ENCODE data around the gene TEX48. TPM values are rescaled to one million over a fixed set of nuclear protein-coding genes. Genes with fewer than 3 reads are reported as not detected.

TEX48 gene
- polyA plus RNA-seq, 6 donors from 2014 or later, result not detected

DNA sequence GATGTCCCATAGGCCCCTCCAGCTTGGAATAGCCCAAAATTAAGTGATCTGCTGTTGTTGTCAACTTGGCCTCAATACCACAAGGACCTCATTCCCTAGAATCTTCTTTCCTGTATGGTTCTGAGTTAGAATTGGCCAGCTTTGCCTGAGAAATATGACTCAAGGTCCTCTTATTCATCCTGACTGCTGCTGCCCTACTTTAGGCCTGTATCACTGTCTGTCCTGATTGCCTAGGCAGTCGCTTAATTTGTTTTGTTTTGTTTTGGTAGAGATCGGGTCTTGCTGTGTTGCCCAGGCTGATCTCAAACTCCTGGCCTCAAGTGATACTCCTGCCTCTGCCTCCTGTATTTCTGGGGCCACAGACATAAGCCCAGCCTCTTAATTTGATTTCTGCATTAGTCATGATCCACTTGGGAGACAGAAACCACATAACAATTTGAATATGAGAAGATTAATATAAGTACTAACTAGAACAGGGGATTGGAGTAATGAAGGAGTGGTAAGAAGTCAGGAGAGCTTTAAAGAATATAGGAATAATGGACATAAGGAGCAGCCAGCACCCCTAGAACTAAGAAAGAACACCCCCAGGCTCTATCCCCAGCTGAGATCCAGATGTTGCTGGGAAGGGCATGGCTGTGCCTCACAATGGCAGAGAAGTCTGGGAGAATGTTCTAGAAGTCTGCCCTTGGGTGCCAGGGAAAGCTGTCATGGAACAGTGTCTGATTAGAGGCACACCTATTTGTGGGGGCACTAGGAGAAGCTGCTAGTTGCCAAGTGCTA lies 29.0 kb downstream of the TEX48 start:
- ATAC-seq (ENCODE audit: low read depth in 2 of 2), result no peak
- Mint-ChIP-seq H3K4me1 (peaks cover 25 to 28% (median 27%) of the 10 kb centered on the region in 3 donors), H3K27me3 (no peaks in the 10 kb centered on the region), H3K4me3 (peak overlapping the region in 3 of 8 donors; percentile 47 to 65 (median 47)), H3K36me3 (peaks cover 0 to 5% of the 10 kb centered on the region in 2 donors), H3K27ac (peak overlapping the region; percentile 47 to 94 (median 66)), H3K9me3 (peaks cover 0 to 6% (median 0%) of the 10 kb centered on the region in 7 donors)
- DNase-seq, result no peak

DNA sequence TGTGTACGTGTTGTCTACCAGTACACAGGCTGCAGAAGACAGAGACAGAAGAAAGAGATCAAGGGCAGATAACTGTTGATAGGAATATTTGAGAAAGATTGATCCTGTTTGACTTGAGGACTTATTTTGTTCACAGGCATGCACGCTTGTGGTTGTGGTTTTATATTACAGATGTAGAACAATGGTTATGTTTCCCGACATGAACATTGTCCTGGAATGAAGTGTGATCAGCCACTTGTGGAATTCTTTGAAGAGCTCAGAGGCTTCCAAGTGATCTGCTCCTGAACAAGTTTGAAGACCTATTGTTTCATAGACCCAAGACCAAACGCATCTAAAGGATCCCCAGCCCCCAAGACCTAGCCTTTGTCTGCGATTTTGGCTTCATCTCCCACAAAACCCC lies 38.1 kb downstream of the TEX48 start:
- peak overlapping the region in 4 of 6 donors; percentile 3 to 57 (median 16) for H3K27ac Mint-ChIP-seq
- H3K36me3 Mint-ChIP-seq, result peaks cover 19 to 50% of the 10 kb centered on the region in 2 donors

DNA sequence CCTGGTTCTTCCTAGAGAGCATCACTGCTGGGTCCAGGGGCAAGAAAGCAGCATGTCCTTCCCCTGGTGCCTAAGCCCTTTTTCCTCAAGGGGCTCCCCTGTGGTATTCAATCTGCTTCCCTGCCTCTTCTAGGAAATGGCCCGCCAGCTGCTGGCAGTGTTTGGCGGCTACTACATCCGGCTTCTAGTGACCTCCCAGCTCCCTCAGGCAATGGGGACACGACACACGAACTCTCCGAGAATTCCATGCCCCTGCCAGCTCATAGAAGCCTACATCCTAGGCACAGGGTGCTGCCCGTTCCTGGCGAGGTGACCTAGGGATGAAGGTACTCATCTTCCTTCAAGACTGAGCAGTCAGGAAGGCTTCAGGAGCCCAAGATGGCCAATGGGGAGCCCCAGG lies 39.0 kb downstream of the TEX48 start:
- Mint-ChIP-seq H3K9me3 (peaks cover 0 to 5% (median 2%) of the 10 kb centered on the region in 7 donors), H3K4me1 (peaks cover 7 to 16% (median 10%) of the 10 kb centered on the region in 3 donors), H3K27me3 (no peaks in the 10 kb centered on the region), H3K4me3 (no peak overlapping the region), H3K27ac (peak overlapping the region in 2 of 6 donors; percentile 11 to 62), H3K36me3 (peaks cover 19 to 53% of the 10 kb centered on the region in 2 donors)
- ATAC-seq (ENCODE audit: low read depth in 2 of 2), result no peak
- DNase-seq, result no peak

More for the DNA sequence above, 38.1 kb downstream of the TEX48 start:
- Mint-ChIP-seq H3K9me3 (peaks cover 0 to 9% (median 4%) of the 10 kb centered on the region in 7 donors), H3K4me3 (no peak overlapping the region), H3K27me3 (no peaks in the 10 kb centered on the region), H3K4me1 (peaks cover 7 to 16% (median 10%) of the 10 kb centered on the region in 3 donors)
- ATAC-seq (ENCODE audit: low read depth in 2 of 2) (no peak), DNase-seq (no peak)

DNA sequence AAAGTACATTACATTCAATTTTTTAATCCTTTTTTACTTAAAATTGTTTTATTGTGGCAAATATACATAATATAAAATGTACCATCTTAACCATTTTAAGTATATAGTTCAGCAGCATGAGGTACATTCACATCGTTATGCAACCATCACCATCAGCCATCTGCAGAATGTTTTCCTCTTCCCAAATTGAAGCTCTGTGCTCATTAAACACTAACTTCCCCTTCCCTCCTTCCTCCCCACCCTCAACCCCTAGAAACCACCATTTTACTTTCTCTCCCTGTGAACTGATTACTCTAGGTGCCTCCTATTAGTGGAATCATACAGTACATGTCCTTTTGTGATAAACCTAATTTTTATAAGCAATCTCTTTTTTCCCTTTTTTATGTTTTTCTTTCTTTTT lies 40.0 kb downstream of the TEX48 start:
- DNase-seq, result no peak

DNA sequence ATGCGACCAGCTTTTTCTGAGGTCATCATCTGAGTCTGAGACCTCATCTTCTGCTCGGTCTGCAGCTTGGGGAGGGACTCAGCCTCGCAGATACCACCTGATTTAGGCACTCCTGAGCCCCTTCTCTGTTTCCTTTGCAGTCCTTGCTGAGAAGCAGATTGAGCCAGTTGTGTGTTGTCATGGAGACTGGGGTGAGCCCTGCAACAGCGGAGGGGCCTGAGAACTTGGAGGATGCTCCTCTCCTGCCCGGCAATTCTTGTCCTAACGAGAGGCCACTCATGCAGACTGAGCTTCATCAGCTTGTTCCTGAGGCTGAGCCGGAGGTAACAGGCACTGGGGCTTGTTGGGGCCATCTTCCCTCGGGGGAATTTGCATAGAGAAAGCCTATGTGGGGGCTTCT lies 43.6 kb downstream of the TEX48 start:
- no peaks in the 10 kb centered on the region for H3K9me3 Mint-ChIP-seq
- no peak overlapping the region for H3K4me3 Mint-ChIP-seq
- peaks cover 13 to 16% (median 15%) of the 10 kb centered on the region in 3 donors for H3K4me1 Mint-ChIP-seq
- ATAC-seq (ENCODE audit: low read depth in 2 of 2), result no peak
- peak overlapping the region in 2 of 6 donors; percentile 47 to 60 for H3K27ac Mint-ChIP-seq
- no peaks in the 10 kb centered on the region for H3K27me3 Mint-ChIP-seq
- H3K36me3 Mint-ChIP-seq, result peaks cover 22 to 37% of the 10 kb centered on the region in 2 donors
- DNase-seq, result no peak

More for the DNA sequence above, 40.0 kb downstream of the TEX48 start:
- Mint-ChIP-seq H3K4me1 (peaks cover 7 to 16% (median 10%) of the 10 kb centered on the region in 3 donors), H3K4me3 (peak overlapping the region in 4 of 8 donors; percentile 47 to 67 (median 55)), H3K27ac (peak overlapping the region; percentile 55 to 90 (median 81)), H3K27me3 (no peaks in the 10 kb centered on the region), H3K36me3 (peaks cover 19 to 44% of the 10 kb centered on the region in 2 donors), H3K9me3 (no peaks in the 10 kb centered on the region)
- ATAC-seq (ENCODE audit: low read depth in 2 of 2), result peak; percentile 52 to 63

DNA sequence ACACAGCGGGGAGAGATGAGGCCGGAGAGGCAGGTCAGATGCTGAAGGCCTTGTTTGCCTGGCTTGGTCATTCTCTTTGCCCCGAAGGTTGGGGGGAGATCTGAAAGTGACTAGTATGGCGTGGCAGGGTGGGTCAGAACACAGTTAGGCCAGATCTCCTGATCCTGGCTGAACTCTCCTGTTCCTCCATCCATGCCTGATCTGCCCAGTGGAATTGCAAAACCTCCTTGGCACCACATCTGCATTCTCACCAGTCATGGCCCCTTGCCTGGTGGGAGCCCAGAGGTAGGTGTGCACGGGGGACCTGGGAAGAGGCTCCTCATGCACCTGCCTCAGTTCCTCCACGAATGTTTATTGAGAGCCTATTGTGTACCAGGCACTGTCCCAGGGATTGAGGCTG lies 47.6 kb downstream of the TEX48 start:
- no peak overlapping the region for H3K4me3 Mint-ChIP-seq
- H3K9me3 Mint-ChIP-seq, result no peaks in the 10 kb centered on the region
- no peak for DNase-seq
- peaks cover 0 to 11% (median 6%) of the 10 kb centered on the region in 3 donors for H3K4me1 Mint-ChIP-seq
- H3K27me3 Mint-ChIP-seq, result no peaks in the 10 kb centered on the region
- H3K27ac Mint-ChIP-seq, result peak overlapping the region in 1 of 6 donors; percentile 11
- peaks cover 27 to 46% of the 10 kb centered on the region in 2 donors for H3K36me3 Mint-ChIP-seq
- no peak for ATAC-seq (ENCODE audit: low read depth in 2 of 2)

DNA sequence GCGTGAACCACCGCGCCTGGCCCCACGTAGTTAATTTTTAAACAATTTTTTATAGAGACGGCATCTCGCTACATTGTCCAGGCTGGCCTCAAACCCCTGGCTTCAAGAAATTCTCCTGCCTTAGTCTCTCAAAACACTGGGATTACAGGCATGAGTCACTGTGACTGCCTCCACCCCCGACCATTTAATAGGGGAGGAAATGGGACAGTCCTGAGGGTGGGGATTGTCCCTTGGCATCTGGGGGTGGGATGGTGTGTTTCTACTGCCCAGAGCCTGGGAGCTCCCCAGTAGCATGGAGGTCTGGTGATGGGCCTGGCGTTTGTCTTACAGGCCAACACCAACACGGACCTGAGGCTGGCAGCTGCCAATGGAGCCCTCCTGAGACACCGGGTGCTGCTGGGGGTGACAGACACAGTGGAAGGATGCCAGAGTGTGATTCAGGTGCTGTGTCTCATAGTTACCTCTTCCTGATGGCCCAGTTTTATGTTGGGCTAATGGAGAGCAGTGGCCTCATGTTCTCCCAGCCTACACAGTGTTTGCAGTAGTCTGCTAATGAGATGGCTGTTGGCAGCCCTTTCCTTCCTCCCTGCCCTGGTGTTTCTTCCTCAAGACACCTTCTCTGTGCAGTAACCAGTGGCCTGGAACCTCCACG lies 48.4 kb downstream of the TEX48 start:
- DNase-seq (no peak), ATAC-seq (ENCODE audit: low read depth in 2 of 2) (no peak)
- H3K36me3 Mint-ChIP-seq, result peaks cover 27 to 49% of the 10 kb centered on the region in 2 donors
- H3K9me3 Mint-ChIP-seq, result no peaks in the 10 kb centered on the region
- H3K27ac Mint-ChIP-seq, result peak overlapping the region in 1 of 6 donors; percentile 47
- H3K27me3 Mint-ChIP-seq, result no peaks in the 10 kb centered on the region
- H3K4me3 Mint-ChIP-seq, result no peak overlapping the region
- peaks cover 0 to 13% (median 9%) of the 10 kb centered on the region in 3 donors for H3K4me1 Mint-ChIP-seq

DNA sequence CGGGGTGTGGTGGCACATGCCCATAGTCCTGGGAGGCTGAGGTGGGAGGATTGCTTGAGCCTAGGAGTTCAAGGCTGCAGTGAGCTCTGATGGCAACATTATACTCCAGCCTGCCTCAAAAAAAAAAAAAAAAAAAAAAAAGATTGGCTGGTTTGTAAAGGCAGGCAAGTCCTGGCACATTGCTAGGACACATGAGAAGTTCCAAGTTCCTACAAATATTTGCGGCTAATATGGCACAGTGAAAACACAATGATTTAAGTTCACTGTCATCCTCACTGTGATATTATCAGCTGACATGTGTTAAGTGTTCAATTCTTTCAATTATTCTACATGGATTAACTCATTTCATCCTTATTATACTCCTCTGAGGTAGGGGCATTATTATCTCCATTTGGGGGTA lies 50.8 kb downstream of the TEX48 start:
- H3K27ac Mint-ChIP-seq, result peak overlapping the region in 1 of 6 donors; percentile 82

DNA sequence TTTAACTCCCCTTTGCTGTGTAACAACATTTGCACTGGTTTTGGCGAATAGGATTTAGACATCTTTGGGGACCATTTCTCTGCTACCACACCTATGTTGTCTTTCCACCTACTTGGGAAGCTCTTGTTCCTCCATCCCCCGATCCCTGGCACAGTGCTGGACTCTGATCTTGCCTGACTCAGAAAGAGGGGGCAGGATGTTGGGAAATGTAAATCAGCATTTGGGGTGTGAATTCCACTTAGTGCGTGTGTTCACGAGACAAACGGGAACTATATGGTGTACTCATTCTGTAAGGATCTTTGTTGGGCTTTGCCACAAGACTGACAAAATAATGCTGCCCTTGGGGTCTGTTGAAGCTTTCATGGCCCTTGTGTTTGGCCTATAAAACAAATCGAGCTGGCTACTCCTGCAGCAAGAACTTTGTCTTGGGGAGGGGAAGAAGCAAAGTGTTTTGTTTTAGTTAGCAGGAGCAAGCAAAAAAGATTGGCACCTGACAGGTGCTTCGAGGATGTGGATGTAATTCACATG lies 52.4 kb downstream of the TEX48 start:
- H3K4me1 Mint-ChIP-seq, result peaks cover 2 to 14% (median 7%) of the 10 kb centered on the region in 3 donors
- DNase-seq (no peak), ATAC-seq (ENCODE audit: low read depth in 2 of 2) (no peak)
- H3K9me3 Mint-ChIP-seq, result no peaks in the 10 kb centered on the region
- H3K27ac Mint-ChIP-seq, result peak overlapping the region in 1 of 6 donors; percentile 27
- H3K27me3 Mint-ChIP-seq, result no peaks in the 10 kb centered on the region
- H3K36me3 Mint-ChIP-seq, result peaks cover 37 to 40% of the 10 kb centered on the region in 2 donors
- H3K4me3 Mint-ChIP-seq, result no peak overlapping the region

More for the DNA sequence above, 50.8 kb downstream of the TEX48 start:
- DNase-seq, result no peak
- Mint-ChIP-seq H3K27me3 (no peaks in the 10 kb centered on the region), H3K9me3 (no peaks in the 10 kb centered on the region), H3K4me3 (no peak overlapping the region), H3K36me3 (peaks cover 37 to 42% of the 10 kb centered on the region in 2 donors), H3K4me1 (peaks cover 0 to 18% (median 9%) of the 10 kb centered on the region in 3 donors)
- ATAC-seq (ENCODE audit: low read depth in 2 of 2), result no peak

DNA sequence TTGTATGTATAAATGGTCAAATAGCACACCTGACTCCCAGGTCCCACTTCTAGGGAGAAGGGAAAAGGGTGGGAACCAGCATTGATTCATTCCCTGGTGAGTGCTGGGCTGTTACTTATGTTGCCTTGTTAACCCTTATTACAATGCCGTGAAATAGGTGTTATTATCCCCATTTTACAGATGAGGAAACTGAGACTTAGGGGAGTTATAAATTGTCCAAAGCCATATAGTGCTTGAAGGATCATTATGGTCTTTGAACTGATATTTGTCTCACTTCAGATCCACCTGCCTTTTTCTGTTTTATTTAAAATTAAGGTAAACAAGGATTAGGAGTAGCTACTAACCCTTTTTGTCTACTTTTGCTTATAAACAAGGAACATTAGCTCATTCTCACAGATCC lies 54.4 kb downstream of the TEX48 start:
- no peak for ATAC-seq (ENCODE audit: low read depth in 2 of 2)
- Mint-ChIP-seq H3K27ac (no peak overlapping the region), H3K4me3 (no peak overlapping the region), H3K4me1 (peaks cover 9 to 18% (median 11%) of the 10 kb centered on the region in 3 donors), H3K9me3 (no peaks in the 10 kb centered on the region), H3K36me3 (peaks cover 32 to 43% of the 10 kb centered on the region in 2 donors), H3K27me3 (no peaks in the 10 kb centered on the region)
- DNase-seq, result no peak

DNA sequence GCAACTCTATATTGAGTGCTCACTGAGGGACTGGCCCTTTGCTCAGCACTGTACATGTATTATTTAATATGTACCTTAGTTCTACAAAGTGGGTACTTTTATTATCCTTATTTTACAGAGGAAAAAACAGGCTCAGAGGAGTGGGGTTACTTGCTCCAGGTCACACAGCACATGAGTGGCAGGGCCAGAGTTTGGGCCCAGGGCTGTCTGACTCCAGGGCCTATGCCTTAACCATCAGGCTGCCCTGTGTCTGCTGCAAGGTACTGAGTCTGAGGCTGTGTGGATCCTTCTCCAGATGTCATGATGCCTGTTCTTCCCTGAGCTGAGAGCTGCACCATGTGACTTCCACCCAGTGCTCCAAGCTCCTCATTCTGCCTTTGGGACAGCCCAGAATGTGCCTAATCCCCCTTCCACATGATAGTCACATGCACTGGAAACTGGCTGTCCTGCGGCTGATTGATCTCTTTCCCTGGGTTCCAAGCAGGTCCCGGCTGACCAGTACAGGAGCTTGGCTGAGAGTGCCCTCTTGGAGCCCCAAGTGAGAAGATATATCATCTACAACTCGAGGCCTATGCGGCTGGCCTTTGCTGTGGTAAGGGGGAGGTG lies 55.5 kb downstream of the TEX48 start:
- DNase-seq (no peak), ATAC-seq (ENCODE audit: low read depth in 2 of 2) (no peak)
- H3K4me1 Mint-ChIP-seq, result peaks cover 16 to 28% (median 17%) of the 10 kb centered on the region in 3 donors

DNA sequence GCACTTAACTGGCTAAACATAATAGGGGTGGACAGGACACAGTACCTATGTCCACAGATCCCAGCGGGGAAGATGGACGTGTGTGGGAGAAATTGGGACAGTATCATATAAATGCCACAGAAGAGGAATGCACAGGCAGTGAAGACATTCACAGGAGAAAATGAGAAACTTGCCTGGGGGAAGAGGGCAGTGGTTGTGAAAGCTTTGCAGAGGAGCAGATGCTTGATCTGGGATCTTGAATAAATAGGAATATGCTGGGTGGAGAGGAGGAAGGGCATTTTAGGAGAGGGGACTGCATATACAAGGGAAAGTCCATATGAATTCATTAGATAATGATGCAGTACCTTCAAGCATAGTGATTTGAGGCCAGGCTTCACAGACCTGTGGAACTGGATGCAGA lies 57.3 kb downstream of the TEX48 start:
- H3K4me1 Mint-ChIP-seq, result peaks cover 21 to 42% (median 27%) of the 10 kb centered on the region in 3 donors
- ATAC-seq (ENCODE audit: low read depth in 2 of 2), result no peak
- H3K36me3 Mint-ChIP-seq, result peaks cover 35 to 45% of the 10 kb centered on the region in 2 donors
- no peaks in the 10 kb centered on the region for H3K9me3 Mint-ChIP-seq
- no peak for DNase-seq
- H3K27ac Mint-ChIP-seq, result peak overlapping the region in 1 of 6 donors; percentile 85
- H3K27me3 Mint-ChIP-seq, result no peaks in the 10 kb centered on the region
- H3K4me3 Mint-ChIP-seq, result no peak overlapping the region

More for the DNA sequence above, 55.5 kb downstream of the TEX48 start:
- H3K9me3 Mint-ChIP-seq, result no peaks in the 10 kb centered on the region
- peak overlapping the region in 3 of 6 donors; percentile 23 to 74 (median 47) for H3K27ac Mint-ChIP-seq
- peaks cover 36 to 52% of the 10 kb centered on the region in 2 donors for H3K36me3 Mint-ChIP-seq
- no peak overlapping the region for H3K4me3 Mint-ChIP-seq
- no peaks in the 10 kb centered on the region for H3K27me3 Mint-ChIP-seq
